Measurements from ENCODE around the gene RAET1E. TPM values are rescaled to one million over a fixed set of nuclear protein-coding genes. Genes with fewer than 3 reads are reported as not detected.
"Not testable (repeated sequence)": the region's sequence is repeated elsewhere in the genome, so short reads cannot be mapped to it uniquely, and the experiment has no call there.

The RAET1E gene
- total and polyA plus RNA-seq, 7 donors, result 0.04 to 17.2 (median 3.1) TPM

DNA sequence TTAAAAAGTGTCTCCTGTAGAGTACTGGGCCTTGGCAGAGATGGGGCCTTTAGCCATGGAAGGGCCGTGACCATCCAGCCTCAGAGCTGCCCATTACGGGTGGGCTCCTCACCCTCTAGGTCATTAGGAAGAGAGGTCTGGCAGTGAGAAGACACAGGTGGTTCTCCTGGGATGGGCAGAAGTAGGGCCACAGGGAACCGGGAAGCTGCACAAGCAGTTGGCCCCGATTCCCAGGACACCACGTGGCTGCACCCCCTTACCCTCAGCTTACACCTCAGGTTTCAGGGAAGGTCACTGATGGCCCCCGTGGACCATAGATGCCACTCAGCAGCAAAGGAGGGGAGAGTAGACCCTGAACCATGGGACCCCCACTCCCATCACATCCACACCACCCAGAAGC is 23.4 kb upstream of the RAET1E start:
- TF ChIP-seq, protein P1, sequence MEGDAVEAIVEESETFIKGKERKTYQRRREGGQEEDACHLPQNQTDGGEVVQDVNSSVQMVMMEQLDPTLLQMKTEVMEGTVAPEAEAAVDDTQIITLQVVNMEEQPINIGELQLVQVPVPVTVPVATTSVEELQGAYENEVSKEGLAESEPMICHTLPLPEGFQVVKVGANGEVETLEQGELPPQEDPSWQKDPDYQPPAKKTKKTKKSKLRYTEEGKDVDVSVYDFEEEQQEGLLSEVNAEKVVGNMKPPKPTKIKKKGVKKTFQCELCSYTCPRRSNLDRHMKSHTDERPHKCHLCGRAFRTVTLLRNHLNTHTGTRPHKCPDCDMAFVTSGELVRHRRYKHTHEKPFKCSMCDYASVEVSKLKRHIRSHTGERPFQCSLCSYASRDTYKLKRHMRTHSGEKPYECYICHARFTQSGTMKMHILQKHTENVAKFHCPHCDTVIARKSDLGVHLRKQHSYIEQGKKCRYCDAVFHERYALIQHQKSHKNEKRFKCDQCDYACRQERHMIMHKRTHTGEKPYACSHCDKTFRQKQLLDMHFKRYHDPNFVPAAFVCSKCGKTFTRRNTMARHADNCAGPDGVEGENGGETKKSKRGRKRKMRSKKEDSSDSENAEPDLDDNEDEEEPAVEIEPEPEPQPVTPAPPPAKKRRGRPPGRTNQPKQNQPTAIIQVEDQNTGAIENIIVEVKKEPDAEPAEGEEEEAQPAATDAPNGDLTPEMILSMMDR (IDR thresholded peaks at IDR 0.05), result no peak
- H3K4me1 ChIP-seq, result no peaks in the 10 kb centered on the region
- WGBS, 3 donors, result 87 to 94% (median 90%) methylated on average over 6 of the region's 6 CpGs
- no peak overlapping the region for H3K27ac ChIP-seq
- DNase-seq (peak in 1 of 2 donors; percentile 20), ATAC-seq (no peak)
- H3K36me3 ChIP-seq (ENCODE audit: insufficient read depth in 1 of 2, low read depth in 1 of 2), result no peaks in the 10 kb centered on the region
- intact Hi-C loops (cut with DNase I), result loop anchor here in 1 of 2 donors (10.0 kb wide), 1 partner anchor 177 kb away; the partner anchor contains the start of genes NUP43 and PCMT1
- no peak overlapping the region for H3K4me3 ChIP-seq
- H3K27me3 ChIP-seq (ENCODE audit: insufficient read depth in 3 of 3, low read length in 2 of 3), result peaks cover 0 to 12% (median 4%) of the 10 kb centered on the region in 3 donors
- no peaks in the 10 kb centered on the region for H3K9me3 ChIP-seq

DNA sequence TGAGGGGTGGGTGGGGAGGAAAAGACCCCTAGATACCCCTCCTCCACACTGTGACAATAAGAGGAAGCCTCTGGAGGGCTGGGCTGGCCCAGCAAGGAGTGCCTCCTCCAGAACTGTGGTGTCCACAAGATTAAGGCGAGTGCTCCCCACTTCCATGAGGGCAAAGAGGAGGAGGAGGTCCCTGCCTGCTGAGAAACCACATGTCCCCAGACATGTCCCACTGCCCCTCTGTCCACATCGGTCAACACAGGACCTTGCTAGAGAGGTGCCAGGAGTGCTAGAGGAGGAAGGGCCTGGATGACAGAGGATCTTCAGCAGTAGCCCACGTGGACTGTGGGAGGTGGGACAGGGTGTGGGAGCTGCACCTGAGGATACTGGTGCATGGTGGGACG is 21.9 kb upstream of the RAET1E start:
- intact Hi-C loops (cut with DNase I), result loop anchor here in 1 of 2 donors (10.0 kb wide), 1 partner anchor 175 kb away; the partner anchor contains the start of genes NUP43 and PCMT1
- Histone ChIP-seq H3K4me3 (no peak overlapping the region), H3K4me1 (no peaks in the 10 kb centered on the region), H3K27me3 (ENCODE audit: insufficient read depth in 3 of 3, low read length in 2 of 3) (peaks cover 0 to 12% (median 4%) of the 10 kb centered on the region in 3 donors), H3K27ac (no peak overlapping the region), H3K36me3 (ENCODE audit: insufficient read depth in 1 of 2, low read depth in 1 of 2) (no peaks in the 10 kb centered on the region), H3K9me3 (no peaks in the 10 kb centered on the region)
- TF ChIP-seq, protein P1 (IDR thresholded peaks at IDR 0.05), result no peak
- DNase-seq (peak in 1 of 2 donors; percentile 19), ATAC-seq (no peak)
- WGBS, 3 donors, result 88% methylated on average over 4 of the region's 4 CpGs

DNA sequence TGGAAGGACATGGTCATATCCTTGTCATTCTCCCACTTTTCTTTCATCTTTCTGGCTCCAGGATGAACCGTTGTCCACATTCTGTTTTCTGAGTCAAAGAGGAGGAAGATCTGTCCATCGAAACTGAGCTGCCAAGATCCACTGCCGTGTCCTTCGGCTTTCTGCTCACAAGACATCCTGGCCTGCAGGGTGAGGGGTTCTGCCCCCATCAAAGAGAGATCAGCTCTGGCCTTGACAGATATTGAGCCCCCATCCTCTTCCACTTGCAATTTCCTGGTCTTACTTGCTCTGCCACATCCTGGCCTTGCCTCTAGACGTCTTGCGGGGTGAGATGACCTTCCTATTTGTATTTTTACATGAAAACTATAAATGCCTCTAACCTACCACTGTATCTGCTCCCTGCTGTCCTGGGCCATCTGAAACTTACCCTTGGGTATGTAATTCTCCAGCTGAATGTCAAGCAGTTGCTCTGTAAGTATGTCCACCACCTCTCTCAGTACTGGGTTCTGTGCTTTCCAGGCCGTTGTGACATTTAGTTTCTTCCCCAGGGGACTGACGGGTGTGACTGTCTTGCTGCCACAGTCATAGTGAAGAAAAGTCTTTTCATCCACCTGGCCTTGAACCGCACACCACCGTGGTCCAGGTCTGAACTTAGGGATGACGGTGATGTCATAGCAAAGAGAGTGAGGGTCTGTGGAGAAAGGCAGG is 21.4 kb upstream of the RAET1E start:
- H3K4me1 ChIP-seq; H3K36me3 ChIP-seq (ENCODE audit: insufficient read depth in 1 of 2, low read depth in 1 of 2); H3K9me3 ChIP-seq; intact Hi-C loops (cut with DNase I); ATAC-seq; H3K4me3 ChIP-seq; H3K27ac ChIP-seq: not testable (repeated sequence)
- WGBS, 3 donors, result 75 to 84% (median 83%) methylated on average over 8 to 11 of the region's 11 CpGs
- peak in 1 of 2 donors; percentile 36 for DNase-seq
- peaks cover 0 to 12% (median 4%) of the 10 kb centered on the region in 3 donors for H3K27me3 ChIP-seq (ENCODE audit: insufficient read depth in 3 of 3, low read length in 2 of 3)

DNA sequence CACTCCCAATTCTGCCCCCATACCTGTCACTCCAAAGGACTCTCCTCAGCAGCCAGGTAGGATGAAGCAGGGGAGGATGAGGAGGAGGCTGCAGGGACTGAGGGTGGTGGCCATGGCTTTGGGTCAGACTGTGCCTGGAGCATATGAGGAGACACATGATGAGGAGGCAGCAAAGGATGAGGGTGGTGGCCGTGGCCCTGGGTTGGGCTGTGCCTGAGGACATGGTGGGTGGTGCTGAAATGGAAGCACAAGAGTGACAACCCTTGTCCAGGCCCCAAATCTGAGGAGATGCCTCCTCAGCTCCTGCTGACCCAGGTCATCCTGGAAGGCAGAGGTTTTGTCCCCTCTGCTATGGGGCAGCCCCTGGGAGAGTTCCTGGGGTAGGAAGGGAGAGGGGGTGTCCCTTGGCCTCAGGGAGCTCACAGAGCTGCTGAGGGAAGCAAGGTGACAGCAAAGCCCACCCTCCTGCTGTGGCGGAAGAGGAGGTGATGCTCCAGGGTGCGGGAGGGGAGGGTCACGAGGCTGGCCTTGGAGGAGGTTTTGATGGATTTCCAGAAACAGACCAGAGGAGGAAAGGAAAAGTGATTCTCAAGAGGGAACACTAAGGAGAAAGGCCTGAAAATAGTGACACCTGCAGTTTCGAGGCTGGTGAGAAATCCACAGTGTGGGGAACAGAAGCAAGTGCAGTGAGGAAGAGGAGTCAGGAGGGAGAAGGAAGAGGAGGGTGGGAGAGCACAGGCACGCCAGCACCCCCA is 20.4 kb upstream of the RAET1E start:
- no peak overlapping the region for H3K27ac ChIP-seq
- intact Hi-C loops (cut with DNase I), result no loop called here
- peak in 1 of 2 donors; percentile 34 for DNase-seq
- WGBS, 3 donors, result 91 to 93% (median 92%) methylated on average over 6 of the region's 6 CpGs
- no peaks in the 10 kb centered on the region for H3K36me3 ChIP-seq (ENCODE audit: insufficient read depth in 1 of 2, low read depth in 1 of 2)
- no peaks in the 10 kb centered on the region for H3K9me3 ChIP-seq
- no peak for ATAC-seq
- TF ChIP-seq, protein P1 (IDR thresholded peaks at IDR 0.05), result no peak
- H3K4me1 ChIP-seq, result no peaks in the 10 kb centered on the region
- H3K4me3 ChIP-seq, result no peak overlapping the region
- peaks cover 0 to 12% (median under 1%) of the 10 kb centered on the region in 3 donors for H3K27me3 ChIP-seq (ENCODE audit: insufficient read depth in 3 of 3, low read length in 2 of 3)

DNA sequence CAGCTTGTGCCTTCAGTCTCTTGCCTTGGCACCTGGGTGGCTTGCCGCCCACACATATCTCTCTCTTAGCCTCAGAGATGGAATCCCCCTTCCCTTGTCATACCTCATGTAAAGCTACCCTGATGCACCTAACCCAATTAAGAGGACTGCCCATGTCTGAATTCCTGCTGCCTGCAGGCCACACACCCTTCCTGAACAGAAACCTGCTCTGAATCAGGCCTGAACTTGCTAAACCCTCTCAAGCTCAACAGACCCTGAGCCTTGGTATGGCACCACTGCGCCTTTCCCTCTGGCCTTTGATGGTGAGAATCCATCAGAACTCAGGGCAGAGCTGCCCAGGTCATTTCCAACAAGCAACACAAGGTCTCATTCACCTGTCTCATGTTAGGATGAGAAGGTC is 19.8 kb upstream of the RAET1E start:
- intact Hi-C loops (cut with DNase I), result no loop called here
- Histone ChIP-seq H3K9me3 (no peaks in the 10 kb centered on the region), H3K27ac (no peak overlapping the region), H3K36me3 (ENCODE audit: insufficient read depth in 1 of 2, low read depth in 1 of 2) (no peaks in the 10 kb centered on the region), H3K4me3 (no peak overlapping the region), H3K27me3 (ENCODE audit: insufficient read depth in 3 of 3, low read length in 2 of 3) (peaks cover 0 to 11% (median 0%) of the 10 kb centered on the region in 3 donors), H3K4me1 (no peaks in the 10 kb centered on the region)
- no peak for ATAC-seq
- DNase-seq, result no peak
- TF ChIP-seq, protein P1 (IDR thresholded peaks at IDR 0.05), result no peak
- WGBS, 3 donors, result 94 to 100% (median 100%) methylated on average over 2 of the region's 2 CpGs
